Ascending aorta (tissue), 2 donors: ENCODE measurements around the gene SLC25A25. TPM values are rescaled to one million over a fixed set of nuclear protein-coding genes. Genes with fewer than 3 reads are reported as not detected.
"Not testable (repeated sequence)": the region's sequence is repeated elsewhere in the genome, so short reads cannot be mapped to it uniquely, and the experiment has no call there.

ENCODE experiments used
- DNase-seq, 2 donors: peaks; one replicate each; pipeline ENCODE4 v3.0.0-alpha.2; 2019; ENCODE audit warnings: low spot score in 2 of 2
- H3K27ac ChIP-seq, 2 donors: fragments of 200-600 bp; sonication (generic); one replicate each; pipeline ENCODE4 v1.5.1; 2016 to 2017; ENCODE audit warnings: mild to moderate bottlenecking in 1 of 2
- H3K27me3 ChIP-seq: fragments of 200-600 bp; sonication (generic); one replicate; pipeline ENCODE4 v1.5.1; 2017
- H3K36me3 ChIP-seq, 2 donors: fragments of 200-600 bp; sonication (generic); one replicate each; pipeline ENCODE4 v1.5.1; 2016
- H3K4me1 ChIP-seq, 2 donors: fragments of 200-600 bp; sonication (generic); one replicate each; pipeline ENCODE4 v1.5.1; 2016 to 2017; ENCODE audit warnings: mild to moderate bottlenecking in 1 of 2
- H3K4me3 ChIP-seq, 2 donors: fragments of 200-600 bp; sonication (generic); one replicate each; pipeline ENCODE4 v1.5.1; 2016 to 2017; ENCODE audit warnings: mild to moderate bottlenecking in 1 of 2
- H3K9me3 ChIP-seq, 2 donors: fragments of 200-600 bp; sonication (generic); one replicate each; pipeline ENCODE4 v1.5.1; 2016
- intact Hi-C: fragments of 100-400 bp; cut with DNase I; formaldehyde crosslinking; loops from one replicate; pipeline ENCODE4 v1.15.1; 2023
- total RNA-seq: library from RNA; depleted of rRNA; stranded (reverse); fragments of >200 nt; gene quantifications from one replicate; pipeline ENCODE4 v1.1.0, GENCODE V29; 2016
- TF ChIP-seq, protein P1 (sequence below), 3 experiments: fragments of 200-600 bp in 2 of 3; fragments of 450-650 bp in 1 of 3; sonication (generic) in 2 of 3; IDR thresholded peaks; one replicate each; pipeline ENCODE4 v1.5.1; 2016 to 2019; ENCODE audit warnings: antibody characterized with exemption in 3 of 3, mild to moderate bottlenecking in 1 of 3, moderate library complexity in 1 of 3

Gene SLC25A25
- total RNA-seq, result 27.4 TPM

DNA sequence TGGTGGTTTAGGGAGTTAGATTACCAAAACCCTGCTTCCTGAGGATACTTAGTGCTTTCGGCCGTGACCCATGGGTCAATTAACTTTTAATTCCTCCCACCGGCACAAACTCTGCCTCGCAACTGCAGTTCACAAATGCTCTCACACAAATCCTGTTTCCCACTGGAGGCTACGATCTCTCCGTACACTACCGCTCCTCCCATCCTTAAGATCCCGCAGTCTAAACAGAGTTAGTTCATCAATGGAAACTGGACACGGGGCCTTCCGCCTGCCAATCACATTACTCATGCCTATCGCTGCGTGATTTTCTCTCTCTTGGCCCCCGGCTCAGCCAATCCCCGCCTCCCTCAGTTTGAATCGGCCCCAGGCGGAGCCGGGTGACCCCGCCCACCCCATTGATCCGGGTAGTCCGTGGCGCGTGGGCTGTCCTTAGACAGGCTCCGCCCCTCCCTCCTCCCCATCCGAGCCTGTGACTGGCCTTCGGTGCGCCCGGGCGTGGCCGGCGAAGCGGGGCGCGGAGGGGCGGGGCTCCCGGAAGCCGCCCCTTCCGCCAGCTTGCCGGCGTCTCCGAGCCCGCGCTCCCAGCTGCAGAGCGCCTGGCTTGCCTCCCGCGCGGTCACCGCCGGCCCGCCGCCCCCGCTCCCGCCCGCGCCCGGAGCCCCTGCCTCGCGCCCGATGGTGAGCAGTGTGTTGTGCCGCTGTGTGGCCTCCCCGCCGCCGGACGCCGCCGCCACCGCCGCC is at the start of gene SLC25A25:
TSS of gene SLC25A25 (plus strand) at position 588 of the 741 bp plus-strand sequence. CDS start at position 676, 88 bp downstream.
- peaks cover 20 to 37% of the 10 kb centered on the region in 2 donors for H3K4me1 ChIP-seq
- no peaks in the 10 kb centered on the region for H3K27me3 ChIP-seq
- DNase-seq, result peak; percentile 100
- no peaks in the 10 kb centered on the region for H3K9me3 ChIP-seq
- intact Hi-C loops, result loop anchor here (1.0 kb wide), 3 partner anchors 26 to 87 kb away; no protein-coding TSS in a partner anchor
- TF ChIP-seq, protein P1, sequence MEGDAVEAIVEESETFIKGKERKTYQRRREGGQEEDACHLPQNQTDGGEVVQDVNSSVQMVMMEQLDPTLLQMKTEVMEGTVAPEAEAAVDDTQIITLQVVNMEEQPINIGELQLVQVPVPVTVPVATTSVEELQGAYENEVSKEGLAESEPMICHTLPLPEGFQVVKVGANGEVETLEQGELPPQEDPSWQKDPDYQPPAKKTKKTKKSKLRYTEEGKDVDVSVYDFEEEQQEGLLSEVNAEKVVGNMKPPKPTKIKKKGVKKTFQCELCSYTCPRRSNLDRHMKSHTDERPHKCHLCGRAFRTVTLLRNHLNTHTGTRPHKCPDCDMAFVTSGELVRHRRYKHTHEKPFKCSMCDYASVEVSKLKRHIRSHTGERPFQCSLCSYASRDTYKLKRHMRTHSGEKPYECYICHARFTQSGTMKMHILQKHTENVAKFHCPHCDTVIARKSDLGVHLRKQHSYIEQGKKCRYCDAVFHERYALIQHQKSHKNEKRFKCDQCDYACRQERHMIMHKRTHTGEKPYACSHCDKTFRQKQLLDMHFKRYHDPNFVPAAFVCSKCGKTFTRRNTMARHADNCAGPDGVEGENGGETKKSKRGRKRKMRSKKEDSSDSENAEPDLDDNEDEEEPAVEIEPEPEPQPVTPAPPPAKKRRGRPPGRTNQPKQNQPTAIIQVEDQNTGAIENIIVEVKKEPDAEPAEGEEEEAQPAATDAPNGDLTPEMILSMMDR (IDR thresholded peaks at IDR 0.05), result no peak
- peaks cover 9 to 10% of the 10 kb centered on the region in 2 donors for H3K36me3 ChIP-seq
- peak within 1 kb of the TSS; percentile 95 to 99 for H3K27ac ChIP-seq
- H3K4me3 ChIP-seq, result peak within 1 kb of the TSS; percentile 91 to 98

DNA sequence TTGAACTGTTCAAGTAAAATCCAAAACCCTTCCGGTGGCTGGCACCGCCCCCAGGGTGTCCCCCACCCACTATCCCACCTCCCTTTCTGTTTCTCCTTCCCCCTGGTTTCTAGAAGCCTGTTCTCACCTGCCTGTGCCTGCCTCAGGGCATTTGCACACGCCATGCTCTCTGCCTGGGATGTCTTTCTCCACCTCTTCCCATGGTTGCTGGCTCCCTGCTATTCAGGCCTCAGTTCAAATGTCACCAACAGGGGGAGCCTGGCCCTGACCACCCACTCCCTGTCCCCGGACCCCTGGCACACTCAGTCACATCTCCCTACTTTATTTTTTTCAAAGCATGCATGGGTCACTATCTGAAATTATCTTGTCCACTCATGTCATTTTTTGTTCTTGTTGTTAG is 47.3 kb upstream of the SLC25A25 start:
- no peaks in the 10 kb centered on the region for H3K9me3 ChIP-seq
- no peaks in the 10 kb centered on the region for H3K4me1 ChIP-seq
- H3K27me3 ChIP-seq, result no peaks in the 10 kb centered on the region
- H3K4me3 ChIP-seq, result no peak overlapping the region
- H3K36me3 ChIP-seq, result no peaks in the 10 kb centered on the region
- intact Hi-C loops, result no loop called here
- TF ChIP-seq, protein P1 (IDR thresholded peaks at IDR 0.05), result no peak
- no peak overlapping the region for H3K27ac ChIP-seq
- no peak for DNase-seq

DNA sequence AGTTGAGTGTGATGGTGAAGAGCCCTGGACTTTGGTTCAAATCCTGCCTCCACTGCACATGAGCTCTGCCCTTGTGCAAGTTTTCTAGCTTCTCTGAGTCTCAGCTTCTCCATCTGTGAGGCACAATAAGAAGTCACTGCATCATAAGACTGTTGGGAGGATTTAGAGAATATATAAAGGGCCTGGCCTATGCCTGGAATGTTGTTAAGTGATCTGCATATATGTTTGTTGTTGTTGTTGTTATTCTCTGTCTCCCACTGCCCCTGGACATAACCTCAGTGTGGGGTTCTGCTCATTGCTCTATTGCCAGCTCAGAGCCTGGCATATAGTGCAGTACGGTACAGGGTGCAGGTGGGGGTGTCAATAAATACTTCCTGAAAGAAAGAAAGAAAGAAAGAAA is 46.9 kb upstream of the SLC25A25 start:
- Histone ChIP-seq H3K4me3 (no peak overlapping the region), H3K36me3 (no peaks in the 10 kb centered on the region), H3K27ac (no peak overlapping the region), H3K27me3 (no peaks in the 10 kb centered on the region), H3K4me1 (no peaks in the 10 kb centered on the region), H3K9me3 (no peaks in the 10 kb centered on the region)
- DNase-seq, result no peak
- intact Hi-C loops, result no loop called here
- TF ChIP-seq, protein P1 (IDR thresholded peaks at IDR 0.05), result no peak

DNA sequence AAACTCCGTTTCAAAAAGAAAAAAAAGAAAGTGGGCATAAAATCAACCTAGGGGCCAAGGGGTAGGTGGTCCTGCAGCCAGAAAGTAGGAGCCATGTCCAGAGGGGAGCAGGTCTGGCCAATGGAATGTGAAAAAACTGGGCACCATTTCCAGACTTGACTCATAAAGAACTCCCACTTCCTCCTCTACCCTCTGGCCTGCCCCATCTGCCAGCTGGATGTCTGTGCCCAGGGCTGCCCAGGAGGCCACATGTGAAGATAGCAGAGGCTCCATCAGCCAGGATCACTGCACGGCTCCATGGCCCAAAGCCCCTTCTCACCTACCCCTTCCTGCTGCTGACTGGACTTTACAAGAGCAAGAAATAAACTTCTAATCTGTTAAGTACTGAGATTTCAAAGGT is 45.1 kb upstream of the SLC25A25 start:
- no peaks in the 10 kb centered on the region for H3K36me3 ChIP-seq
- no peaks in the 10 kb centered on the region for H3K4me1 ChIP-seq
- intact Hi-C loops, result no loop called here
- no peak overlapping the region for H3K27ac ChIP-seq
- no peak overlapping the region for H3K4me3 ChIP-seq
- TF ChIP-seq, protein P1 (IDR thresholded peaks at IDR 0.05), result no peak
- DNase-seq, result no peak
- H3K9me3 ChIP-seq, result no peaks in the 10 kb centered on the region
- H3K27me3 ChIP-seq, result no peaks in the 10 kb centered on the region

DNA sequence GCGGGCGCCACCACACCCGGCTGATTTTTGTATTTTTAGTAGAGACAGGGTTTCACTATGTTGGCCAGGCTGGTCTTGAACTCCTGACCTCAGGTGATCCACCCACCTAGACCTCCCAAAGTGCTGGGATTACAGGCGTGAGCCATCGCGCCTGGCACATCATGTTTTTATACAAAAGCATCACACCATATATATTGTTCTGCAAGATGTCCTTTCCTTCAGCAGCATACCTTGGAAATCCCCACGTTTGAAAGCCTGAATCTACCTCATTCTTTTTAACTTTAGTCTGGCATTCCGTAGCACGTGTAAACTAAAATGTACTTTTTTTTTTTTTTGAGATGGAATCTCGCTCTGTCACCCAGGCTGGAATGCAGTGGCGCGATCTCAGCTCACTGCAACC is 44.4 kb upstream of the SLC25A25 start:
- H3K4me1 ChIP-seq, H3K36me3 ChIP-seq, H3K9me3 ChIP-seq, H3K27me3 ChIP-seq, DNase-seq, intact Hi-C loops, H3K27ac ChIP-seq, H3K4me3 ChIP-seq: not testable (repeated sequence)

DNA sequence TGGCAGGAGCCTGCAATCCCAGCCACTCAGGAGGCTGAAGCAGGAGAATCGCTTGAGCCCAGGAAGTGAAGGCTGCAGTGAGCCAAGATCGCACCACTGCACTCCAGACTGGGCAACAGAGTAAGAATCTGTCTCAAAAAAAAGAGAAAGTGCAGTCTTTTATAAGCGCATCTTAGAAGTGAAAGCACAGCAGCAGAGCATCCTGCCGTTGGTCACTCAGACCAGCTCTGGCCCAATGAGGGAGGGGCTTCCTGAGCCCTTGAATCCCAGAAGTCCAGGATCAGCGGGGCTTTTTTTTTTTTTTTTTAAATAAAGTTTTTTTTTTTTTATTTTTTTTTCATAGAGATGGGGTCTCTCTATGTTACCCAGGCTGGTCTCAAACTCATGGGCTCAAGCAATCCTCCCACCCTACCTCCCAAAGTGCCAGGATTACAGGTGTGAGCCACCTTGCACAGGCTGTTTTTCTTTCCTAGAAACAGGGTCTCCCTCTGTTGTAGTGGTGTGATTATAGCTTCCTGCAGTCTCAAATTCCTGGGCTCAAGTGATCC is 43.2 kb upstream of the SLC25A25 start:
- TF ChIP-seq, protein P1 (IDR thresholded peaks at IDR 0.05), result no peak
- H3K36me3 ChIP-seq, result no peaks in the 10 kb centered on the region
- no peaks in the 10 kb centered on the region for H3K9me3 ChIP-seq
- H3K27me3 ChIP-seq, result no peaks in the 10 kb centered on the region
- H3K4me1 ChIP-seq, result no peaks in the 10 kb centered on the region
- no peak overlapping the region for H3K4me3 ChIP-seq
- H3K27ac ChIP-seq, result no peak overlapping the region
- DNase-seq, result no peak
- intact Hi-C loops, result no loop called here
